AG09319 (cell line): ENCODE results near the gene HSD17B11.
"Not testable (repeated sequence)": the region's sequence is repeated elsewhere in the genome, so short reads cannot be mapped to it uniquely, and the experiment has no call there.

Experiments used
- DNase-seq: peaks from one replicate; pipeline ENCODE4 v3.0.0-alpha.2; 2010; ENCODE audit warnings: low read depth; ENCODE audit errors: extremely low read depth
- CTCF ChIP-seq: IDR thresholded peaks from 2 replicates; pipeline ENCODE4 v1.5.1; 2011; ENCODE audit warnings: low read depth, mild to moderate bottlenecking, inconsistent platforms, low read length, moderate library complexity

The HSD17B11 gene

DNA sequence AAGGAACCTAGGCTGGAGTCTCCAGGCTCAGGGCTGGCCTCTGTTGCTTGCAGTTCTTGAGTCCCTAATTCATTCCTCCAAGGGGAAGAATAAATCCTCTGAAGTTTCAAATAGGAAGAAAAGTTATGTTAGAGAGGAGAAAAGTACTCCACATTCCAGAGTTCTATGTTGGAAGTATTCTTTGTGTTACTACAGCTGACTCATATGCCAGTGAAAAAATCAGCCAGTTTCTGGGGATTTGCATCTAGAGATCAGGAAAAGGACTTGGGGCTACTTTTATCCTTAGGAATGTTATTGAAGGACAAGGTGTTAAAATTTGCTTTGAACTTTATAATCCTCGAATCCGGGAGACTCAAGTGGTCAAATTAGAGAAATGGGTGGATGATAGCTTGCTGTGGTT is 19.7 kb upstream of the HSD17B11 start:
- no peak for TF ChIP-seq CTCF
- no peak for DNase-seq

DNA sequence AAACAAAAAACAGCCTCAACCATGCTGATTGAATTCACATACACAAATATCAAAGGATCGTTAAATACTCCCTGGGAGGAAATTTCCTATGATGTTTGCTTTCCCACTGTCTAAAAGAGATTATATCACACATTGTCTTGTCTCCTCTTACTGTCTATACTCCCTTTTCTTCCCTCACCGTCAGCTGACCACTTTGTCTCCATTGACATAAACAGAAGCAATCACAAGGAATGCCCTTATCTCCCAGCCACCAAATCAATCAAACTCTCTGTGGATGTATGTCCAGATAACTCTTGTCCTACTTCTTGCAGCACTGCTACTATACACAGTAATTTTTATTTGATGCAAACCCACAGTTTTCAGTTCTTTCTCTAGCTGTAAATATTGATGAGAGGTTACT is 19.2 kb upstream of the HSD17B11 start:
- DNase-seq: no peak
- no peak for TF ChIP-seq CTCF

- TF ChIP-seq CTCF: no peak
- no peak for DNase-seq
Measured at GRCh38 chr4:87409420-87409939, 18.5 kb upstream of the HSD17B11 start.

DNA sequence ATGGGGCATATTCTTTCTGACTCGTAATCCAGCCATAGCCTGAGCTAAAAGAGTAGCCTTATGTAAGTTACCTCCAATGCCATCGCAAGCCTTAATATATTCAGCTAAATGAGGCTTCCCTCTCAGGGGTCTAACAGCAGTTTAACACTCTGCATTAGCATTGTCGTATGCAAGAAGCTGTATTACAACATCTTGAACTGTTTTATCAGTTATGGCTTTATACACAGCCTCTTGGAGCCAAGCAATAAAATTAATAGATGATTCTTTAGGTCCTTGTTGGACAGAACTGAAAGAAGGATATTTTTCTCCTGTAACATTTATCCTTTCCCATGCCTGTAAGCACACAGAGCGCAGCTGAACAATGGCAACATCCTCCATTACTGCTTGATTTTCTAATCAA is 15.9 kb upstream of the HSD17B11 start:
- DNase-seq: not testable (repeated sequence)

- no peak for DNase-seq
- TF ChIP-seq CTCF: no peak
Measured at GRCh38 chr4:87406462-87406861, 15.5 kb upstream of the HSD17B11 start.

DNA sequence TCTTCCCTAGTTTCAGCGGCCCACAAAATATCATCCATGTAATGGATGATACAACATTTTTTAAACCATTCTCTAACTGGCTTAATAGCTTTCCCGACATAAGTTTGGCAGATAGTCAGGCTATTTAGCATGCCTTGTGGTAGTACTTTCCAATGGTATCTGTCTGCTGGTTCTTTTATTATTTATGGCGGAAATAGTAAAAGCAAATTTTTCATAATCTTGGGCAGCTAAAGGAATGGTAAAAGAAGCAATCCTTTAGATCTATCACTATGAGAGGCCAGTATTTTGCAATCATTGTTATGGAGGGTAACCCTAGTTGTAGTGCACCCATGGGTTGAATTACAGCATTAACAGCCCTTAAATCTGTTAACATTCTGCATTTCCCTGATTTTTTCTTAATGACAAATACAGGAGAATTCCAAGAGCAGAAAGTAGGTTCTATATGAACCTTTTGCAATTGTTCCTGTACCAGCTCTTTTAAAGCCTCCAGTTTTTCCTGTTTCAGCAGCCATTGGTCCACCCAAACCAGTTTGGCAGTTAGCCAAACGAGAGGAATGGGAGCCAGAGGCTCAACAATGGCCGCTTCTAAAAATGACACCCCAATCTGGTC is 14.3 kb upstream of the HSD17B11 start:
- TF ChIP-seq CTCF: no peak
- DNase-seq: no peak

DNA sequence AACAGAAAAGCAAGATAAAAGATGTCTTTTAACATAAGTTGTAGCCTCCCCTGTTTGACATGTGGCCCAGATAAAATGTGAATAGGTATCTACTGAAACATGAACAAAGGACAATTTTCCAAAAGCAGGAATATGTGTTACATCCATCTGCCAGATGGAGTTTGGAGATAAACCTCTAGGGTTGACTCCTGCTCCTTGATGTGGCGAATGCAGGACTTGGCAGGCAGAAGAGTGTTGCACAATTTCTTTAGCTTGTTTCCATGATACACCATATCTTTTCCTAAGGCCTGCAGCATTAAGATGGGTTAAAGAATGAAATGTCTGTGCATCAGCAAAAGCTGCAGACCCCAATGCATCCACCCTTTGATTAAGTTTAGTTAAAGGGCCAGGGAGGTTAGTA is 12.7 kb upstream of the HSD17B11 start:
- not testable (repeated sequence) for DNase-seq

GRCh38 chr4:87399954-87400353 is 9.0 kb upstream of the HSD17B11 start:
- TF ChIP-seq CTCF: no peak
- DNase-seq: no peak
